Endothelial cell of umbilical vein (primary cell): Measurements from ENCODE around the gene KCNH6. TPM values are rescaled to one million over a fixed set of nuclear protein-coding genes. Genes with fewer than 3 reads are reported as not detected.

Experiments
- BruUV-seq: library from RNA; stranded (reverse); fragments of 400-500 nt; replicated peaks from 2 replicates; lab custom pipeline; 2021; lab: Mats Ljungman, UMichigan
- CTCF ChIA-PET: fragments of 300-600, 350-600 bp; sonication (Branson Sonifier 250); formaldehyde crosslinking; loops from one replicate; lab custom pipeline; 2021; ENCODE audit warnings: antibody characterized with exemption, inconsistent platforms; lab: Charles Lee
- POLR2A ChIA-PET: fragments of 300-600, 350-600 bp; sonication (Branson Sonifier 250); formaldehyde crosslinking; loops from one replicate; lab custom pipeline; 2021; ENCODE audit warnings: antibody characterized with exemption, inconsistent platforms; lab: Charles Lee
- DNase-seq: peaks from one replicate; pipeline ENCODE4 v3.0.0-alpha.2; 2011; ENCODE audit warnings: low read depth, low spot score
- FAIRE-seq: peaks from 2 replicates; lab custom pipeline; 2011; peaks lifted over from hg19 to GRCh38; lab: Jason Lieb, UNC
- H2AFZ ChIP-seq: 2 replicates; pipeline ENCODE4 v1.6.0; 2012; ENCODE audit warnings: low read depth, low read length, control low read depth, inconsistent platforms
- H3K27ac ChIP-seq: 2 replicates; pipeline ENCODE4 v1.5.1; 2011; ENCODE audit warnings: low read depth, mild to moderate bottlenecking, control low read depth, low read length, moderate library complexity; ENCODE audit not compliant: insufficient read depth
- H3K27me3 ChIP-seq, 2 experiments: 2 replicates each; pipeline versions ENCODE4 v1.6.0 to v1.6.1; 2011; ENCODE audit warnings: low read length in 2 of 2, mixed read lengths in 1 of 2; ENCODE audit not compliant: control insufficient read depth in 2 of 2, insufficient read depth in 2 of 2
- H3K36me3 ChIP-seq, 2 experiments: 2 replicates in 1 of 2; 3 replicates in 1 of 2; pipeline ENCODE4 v1.5.1; 2011; ENCODE audit warnings: low read length in 2 of 2, mild to moderate bottlenecking in 1 of 2, moderate library complexity in 1 of 2; ENCODE audit not compliant: control insufficient read depth in 2 of 2, insufficient read depth in 2 of 2; ENCODE audit errors: extremely low read depth in 1 of 2
- H3K4me1 ChIP-seq: 3 replicates; pipeline ENCODE4 v1.5.1; 2011; ENCODE audit warnings: mild to moderate bottlenecking, low read length; ENCODE audit not compliant: control insufficient read depth, insufficient read depth; ENCODE audit errors: extremely low read depth
- H3K4me2 ChIP-seq: 2 replicates; pipeline ENCODE4 v1.6.1; 2011; ENCODE audit warnings: low read length, control low read depth, mixed read lengths; ENCODE audit not compliant: insufficient read depth
- H3K4me3 ChIP-seq, 3 experiments: fragments of 200-600 bp in 1 of 3; sonication (generic), shearing (Covaris generic) in 1 of 3; replicated peaks in 1 of 3; 2 replicates each; pipeline ENCODE4 v1.5.1; 2011 to 2016; ENCODE audit warnings: control low read depth in 3 of 3, low read length in 3 of 3, mild to moderate bottlenecking in 2 of 3, inconsistent platforms in 1 of 3, low read depth in 1 of 3, moderate library complexity in 1 of 3; ENCODE audit not compliant: insufficient read depth in 1 of 3
- H3K79me2 ChIP-seq: 2 replicates; pipeline ENCODE4 v1.6.0; 2012; ENCODE audit warnings: low read length, inconsistent platforms; ENCODE audit not compliant: control insufficient read depth, insufficient read depth
- H3K9ac ChIP-seq: replicated peaks from 2 replicates; pipeline ENCODE3; 2011; ENCODE audit warnings: low read length, control low read depth; ENCODE audit not compliant: insufficient read depth; ENCODE audit errors: extremely low read depth
- H3K9me1 ChIP-seq: replicated peaks from 3 replicates; pipeline ENCODE4 v1.6.0; 2011; ENCODE audit warnings: mild to moderate bottlenecking, low read length; ENCODE audit not compliant: control insufficient read depth, insufficient read depth; ENCODE audit errors: extremely low read depth
- H3K9me3 ChIP-seq: replicated peaks from 2 replicates; pipeline ENCODE4 v1.5.1; 2012; ENCODE audit warnings: low read length, inconsistent platforms; ENCODE audit not compliant: control insufficient read depth, insufficient read depth
- H4K20me1 ChIP-seq: replicated peaks from 2 replicates; pipeline ENCODE3; 2011; ENCODE audit warnings: mild to moderate bottlenecking, low read length; ENCODE audit not compliant: control insufficient read depth, insufficient read depth; ENCODE audit errors: extremely low read depth
- CTCF ChIP-seq, 2 donors: IDR thresholded peaks; 1 replicate in 1 of 2; 2 replicates in 1 of 2; pipeline ENCODE4 v1.5.1; 2011; ENCODE audit warnings: low read length in 2 of 2, mild to moderate bottlenecking in 2 of 2, moderate library complexity in 2 of 2, control low read depth in 1 of 2, inconsistent platforms in 1 of 2, low read depth in 1 of 2; ENCODE audit not compliant: insufficient read depth in 1 of 2; ENCODE audit errors: extremely low read depth in 1 of 2
- EZH2 ChIP-seq: IDR thresholded peaks from 2 replicates; pipeline ENCODE4 v1.6.1; 2012; ENCODE audit warnings: borderline replicate concordance, low read depth, mild to moderate bottlenecking, moderate library complexity, low read length, inconsistent platforms; ENCODE audit not compliant: severe bottlenecking
- dilution Hi-C: fragments of 300-500 bp; cut with MboI; formaldehyde crosslinking; loops from one replicate; pipeline ENCODE4 v1.15.0; 2019; ENCODE audit warnings: low sequenced_read_pairs; ENCODE audit not compliant: extremely low pct_ligation_motif_present
- intact Hi-C: fragments of 100-400 bp; cut with micrococcal nuclease; formaldehyde crosslinking; loops from one replicate; pipeline ENCODE4 v1.10.0; 2022
- polyA plus RNA-seq, 4 experiments: library from polyadenylated mRNA; depleted of rRNA in 3 of 4; stranded (reverse) in 3 of 4; unstranded in 1 of 4; fragments of >200 nt; gene quantifications; 2 replicates each; pipeline versions ENCODE4 v1.2.1 to v1.2.3, GENCODE V29; 2011 to 2012; ENCODE audit warnings: missing spikeins in 1 of 4
- total RNA-seq: library from RNA; stranded (reverse); gene quantifications from 2 replicates; pipeline ENCODE4 v1.2.3, GENCODE V29; 2021

The KCNH6 gene
- total and polyA plus RNA-seq, 2 donors (not counting 3 experiments of a cell fraction or from before 2014, with no cell fraction given): 0.07 TPM; not detected in 1

- TF ChIP-seq CTCF (IDR thresholded peaks at IDR 0.05; ENCODE audit: extremely low read depth in 1 of 2, insufficient read depth in 1 of 2, low read depth in 1 of 2, low read length in 2 of 2): no peak
- Histone ChIP-seq H3K36me3 (no peaks in the 10 kb centered on the region), H4K20me1 (no peaks in the 10 kb centered on the region), H3K9me3 (no peaks in the 10 kb centered on the region), H2AFZ (no peak overlapping the region), H3K27me3 (peaks cover 18 to 19% of the 10 kb centered on the region in 2 experiments), H3K9me1 (no peaks in the 10 kb centered on the region), H3K27ac (no peak overlapping the region), H3K79me2 (no peaks in the 10 kb centered on the region), H3K4me2 (no peak overlapping the region), H3K9ac (no peak overlapping the region), H3K4me1 (no peaks in the 10 kb centered on the region), H3K4me3 (no peak overlapping the region)
- ChIA-PET CTCF (interaction anchor here (0.8 to 1.0 kb wide), 3 partner anchors 10 to 112 kb away, joined by 3 to 4 read pairs (median 3); no protein-coding TSS in a partner anchor), POLR2A (no interaction called here)
- no TSS peak for BruUV-seq
- DNase-seq: no peak
- intact Hi-C loops (no loop called here), dilution Hi-C loops (no loop called here)
- no peak for FAIRE-seq
These were observed 13.8 kb downstream of the KCNH6 start for GRCh38 chr17:63537001-63537400.

GRCh38 chr17:63537991-63538692 lies 15.0 kb downstream of the KCNH6 start:
- ChIA-PET CTCF (interaction anchor here (1.0 kb wide), 1 partner anchor 85 kb away, joined by 3 read pairs; no protein-coding TSS in a partner anchor), POLR2A (no interaction called here)
- intact Hi-C loops (no loop called here), dilution Hi-C loops (no loop called here)
- no peaks in the 10 kb centered on the region for H3K9me3 ChIP-seq
- H3K36me3 ChIP-seq: no peaks in the 10 kb centered on the region
- BruUV-seq: no TSS peak
- H3K4me1 ChIP-seq: no peaks in the 10 kb centered on the region
- no peak for DNase-seq
- H3K79me2 ChIP-seq: no peaks in the 10 kb centered on the region
- no peak overlapping the region for H3K27ac ChIP-seq
- no peak for FAIRE-seq
- H3K9ac ChIP-seq: no peak overlapping the region
- TF ChIP-seq EZH2 (peak; percentile 53), CTCF (IDR thresholded peaks at IDR 0.05; ENCODE audit: extremely low read depth in 1 of 2, insufficient read depth in 1 of 2, low read depth in 1 of 2, low read length in 2 of 2) (no peak)
- H3K27me3 ChIP-seq: peaks cover 18 to 19% of the 10 kb centered on the region in 2 experiments
- no peaks in the 10 kb centered on the region for H4K20me1 ChIP-seq
- peak overlapping the region; percentile 52 for H2AFZ ChIP-seq
- H3K9me1 ChIP-seq: no peaks in the 10 kb centered on the region
- H3K4me3 ChIP-seq: no peak overlapping the region
- no peak overlapping the region for H3K4me2 ChIP-seq
